HG03354 (cell line): ENCODE data around the gene SNX8.
A peak's percentile ranks its signal among the peaks of the same experiment; 100 is the strongest.

Experiments used
- ATAC-seq: cut with Tn5 transposase; IDR thresholded peaks from one replicate; pipeline ENCODE4 v1.9.1; 2021; ENCODE audit warnings: mild to moderate bottlenecking; ENCODE audit not compliant: unreplicated experiment, poor library complexity, severe bottlenecking

Gene SNX8

DNA sequence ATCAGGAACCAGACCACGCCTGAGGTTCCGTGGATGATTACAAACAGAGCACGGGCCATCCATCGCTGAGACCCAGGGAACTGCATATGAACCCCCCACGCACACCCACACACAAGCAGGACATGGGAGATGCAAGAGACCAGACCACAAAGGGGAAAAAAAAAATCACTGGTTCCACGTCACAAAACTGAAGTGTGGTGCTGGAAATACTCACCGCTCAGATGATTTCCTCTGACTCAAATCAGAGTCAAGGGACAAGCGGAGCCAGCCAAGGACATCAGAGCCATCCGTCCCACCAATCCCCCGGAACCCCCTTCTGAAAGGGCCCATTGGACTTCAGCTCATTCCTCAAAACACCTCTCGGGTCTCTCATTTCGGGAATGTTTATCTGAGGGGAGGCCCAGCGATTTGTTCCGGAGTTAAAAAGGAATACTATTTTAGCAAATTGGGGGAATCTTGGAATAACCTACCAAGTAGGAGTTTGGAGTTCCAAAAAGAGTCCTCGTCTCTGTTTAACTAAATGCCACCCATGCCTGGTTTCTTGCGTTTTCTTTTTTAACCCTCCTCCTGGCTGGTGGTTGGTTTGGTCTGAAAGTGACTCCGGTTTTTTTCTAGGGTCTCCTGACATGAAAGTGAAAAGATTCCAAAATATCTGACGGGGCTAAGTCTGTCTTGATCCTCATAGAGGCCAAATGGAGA is 15.0 kb downstream of the SNX8 start:
- peak; percentile 45 for ATAC-seq

DNA sequence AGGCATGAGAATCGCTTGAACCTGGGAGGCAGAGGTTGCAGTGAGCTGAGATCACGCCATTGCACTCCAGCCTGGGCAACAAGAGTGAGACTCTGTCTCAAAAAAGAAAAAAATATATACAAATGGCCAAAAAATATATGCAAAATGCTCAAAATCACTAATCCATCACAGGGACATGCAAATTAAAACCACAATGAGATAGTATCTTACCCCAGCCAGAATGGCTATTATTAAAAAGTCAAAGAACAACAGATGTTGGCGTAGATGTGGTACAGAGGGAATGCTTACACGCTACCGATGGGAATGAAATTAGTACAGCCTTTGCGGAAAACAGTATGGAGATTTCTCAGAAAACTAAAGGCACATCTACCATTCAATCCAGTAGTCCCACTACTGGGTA is 17.4 kb downstream of the SNX8 start:
- no peak for ATAC-seq

DNA sequence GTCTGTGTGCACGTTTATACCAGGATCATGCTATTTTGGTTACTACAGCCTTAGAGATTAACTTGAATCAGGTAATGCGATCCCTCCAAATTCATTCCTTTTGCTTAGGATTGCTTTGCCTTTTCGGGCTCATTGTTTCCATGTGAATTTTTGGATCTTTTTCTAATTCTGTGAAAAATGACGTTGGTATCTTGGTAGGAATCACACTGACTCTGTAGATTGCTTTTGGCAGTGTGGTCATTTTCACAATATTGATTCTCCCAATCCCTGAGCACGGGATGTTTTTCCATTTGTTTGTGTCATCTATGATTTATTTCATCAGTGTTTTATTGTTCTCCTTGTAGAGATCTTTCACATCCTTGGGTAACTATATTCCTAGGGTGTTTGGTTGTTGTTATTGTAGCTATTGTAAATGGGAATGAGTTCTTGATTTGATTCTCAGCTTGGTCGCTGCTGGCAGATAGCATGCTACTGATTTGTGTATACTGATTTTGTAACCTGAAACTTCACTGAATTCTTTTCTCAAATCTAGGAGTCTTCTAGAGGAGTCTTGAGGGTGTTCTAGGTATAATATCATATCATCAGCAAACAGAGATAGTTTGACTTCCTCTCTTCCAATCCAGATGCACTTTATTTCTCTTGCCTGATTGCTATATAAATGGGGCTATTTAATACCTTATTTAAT is 18.2 kb downstream of the SNX8 start:
- ATAC-seq, result no peak

DNA sequence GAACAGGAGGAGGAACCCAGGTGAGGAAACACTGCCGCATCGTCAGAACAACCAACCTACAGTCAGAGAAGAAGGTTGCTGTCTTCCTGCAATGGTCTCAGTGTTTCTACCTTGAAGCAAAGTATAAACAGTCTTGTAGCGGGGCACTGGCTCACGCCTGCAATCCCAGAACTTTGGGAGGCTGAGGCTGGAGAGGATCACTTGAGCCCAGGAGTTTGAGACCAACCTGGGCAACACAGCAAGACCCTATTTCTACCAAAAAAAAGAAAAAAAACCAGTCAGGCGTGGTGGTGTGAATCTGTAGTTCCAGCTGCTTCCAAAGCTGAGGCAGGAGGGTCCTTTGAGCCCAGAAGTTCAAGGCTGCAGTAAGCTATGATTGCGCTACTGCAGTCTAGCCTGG is 23.4 kb downstream of the SNX8 start:
- ATAC-seq, result no peak

DNA sequence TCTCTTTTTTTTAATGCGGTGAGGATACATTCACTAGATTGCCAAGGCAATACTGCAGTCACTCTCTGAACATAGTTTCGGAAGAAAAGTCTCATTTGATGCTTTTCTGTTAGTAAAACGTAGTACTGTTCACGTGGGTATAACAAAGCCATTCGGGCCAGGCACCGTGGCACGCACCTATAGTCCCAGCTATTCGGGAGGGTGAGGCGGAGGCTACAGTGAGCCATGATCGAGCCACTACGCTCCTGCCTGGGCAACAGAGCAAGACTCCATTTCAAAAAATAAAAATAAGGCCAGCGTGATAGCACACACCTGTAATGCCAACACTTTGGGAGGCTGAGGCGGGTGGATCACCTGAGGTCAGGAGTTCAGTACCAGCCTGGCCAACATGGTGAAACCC is 24.6 kb downstream of the SNX8 start:
- no peak for ATAC-seq

DNA sequence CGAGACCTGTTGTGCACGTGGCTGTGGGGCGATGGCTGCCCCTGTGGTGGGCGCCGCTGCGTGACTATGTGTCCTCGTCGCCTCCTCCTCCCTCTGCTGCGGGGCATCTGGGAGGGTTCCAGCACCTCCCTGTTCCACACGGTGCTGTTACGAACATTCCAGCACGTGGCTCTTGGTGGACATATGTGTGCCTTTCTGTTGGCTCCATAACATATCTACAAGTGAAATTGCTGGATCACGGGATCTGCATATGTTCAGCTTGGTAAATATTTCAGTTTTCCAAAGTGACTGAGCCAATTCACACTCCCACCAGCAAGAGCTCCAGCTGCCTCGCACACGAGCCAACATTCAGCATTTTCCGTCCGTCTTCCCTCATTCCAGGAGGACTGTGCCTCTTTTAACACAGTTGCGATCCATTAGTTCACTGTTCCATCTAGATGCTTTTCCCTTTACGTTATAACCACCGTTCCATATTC is 25.1 kb downstream of the SNX8 start:
- no peak for ATAC-seq

DNA sequence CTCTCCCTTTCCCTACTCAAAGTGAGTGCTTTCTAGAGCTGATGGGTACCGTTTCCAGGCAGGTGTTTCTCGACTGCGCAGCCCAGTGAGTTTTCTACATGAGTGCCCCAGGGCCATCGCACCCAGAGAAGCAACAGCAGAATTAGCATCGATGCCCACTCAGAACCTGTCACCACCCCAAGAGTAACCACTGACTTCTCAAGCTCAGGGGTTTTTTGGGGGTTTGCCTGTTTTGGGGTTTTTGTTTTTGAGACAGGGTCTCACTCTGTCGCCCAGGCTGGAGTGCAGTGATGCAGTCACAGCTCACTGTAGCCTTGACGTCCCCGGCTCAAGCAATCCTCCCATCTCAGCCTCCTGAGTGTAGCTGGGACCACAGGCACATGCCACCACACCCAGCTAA is 25.7 kb downstream of the SNX8 start:
- ATAC-seq, result peak; percentile 81

DNA sequence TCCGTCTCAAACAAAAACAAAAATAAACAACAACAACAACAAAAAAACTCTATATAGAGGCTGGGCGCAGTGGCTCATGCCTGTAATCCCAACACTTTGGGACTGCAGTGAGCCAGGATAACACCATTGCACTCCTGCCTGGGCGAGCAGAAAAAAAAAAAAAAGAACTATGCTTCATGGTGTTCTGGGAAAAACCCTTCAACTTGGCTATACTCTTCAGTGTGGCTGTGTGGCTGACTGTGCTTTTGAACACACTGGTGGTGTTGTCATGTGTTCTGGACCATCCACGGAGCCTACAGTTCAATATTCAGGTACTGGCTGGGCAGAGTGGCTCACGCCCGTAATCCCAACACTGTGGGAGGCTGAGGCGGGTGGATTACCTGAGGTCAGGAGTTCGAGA is 26.5 kb downstream of the SNX8 start:
- no peak for ATAC-seq

DNA sequence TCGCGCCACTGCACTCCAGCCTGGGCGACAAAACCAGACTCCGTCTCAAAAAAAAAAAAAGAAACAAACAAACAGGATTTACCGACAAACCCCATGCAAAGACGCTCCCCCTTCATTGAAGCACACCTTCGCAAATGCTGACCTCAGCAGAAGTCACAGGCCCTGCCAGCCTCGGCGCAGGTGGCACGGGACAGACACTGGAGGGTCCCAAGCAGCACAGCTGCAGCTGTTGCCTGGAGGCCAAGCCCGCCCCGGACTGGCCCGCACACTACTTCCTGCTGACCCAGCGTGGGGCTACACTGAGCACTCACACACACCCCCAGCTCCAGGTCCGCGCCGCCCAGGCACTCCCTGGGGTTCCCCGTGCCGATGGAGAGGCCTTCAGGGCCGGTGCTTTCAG is 31.2 kb downstream of the SNX8 start:
- no peak for ATAC-seq

DNA sequence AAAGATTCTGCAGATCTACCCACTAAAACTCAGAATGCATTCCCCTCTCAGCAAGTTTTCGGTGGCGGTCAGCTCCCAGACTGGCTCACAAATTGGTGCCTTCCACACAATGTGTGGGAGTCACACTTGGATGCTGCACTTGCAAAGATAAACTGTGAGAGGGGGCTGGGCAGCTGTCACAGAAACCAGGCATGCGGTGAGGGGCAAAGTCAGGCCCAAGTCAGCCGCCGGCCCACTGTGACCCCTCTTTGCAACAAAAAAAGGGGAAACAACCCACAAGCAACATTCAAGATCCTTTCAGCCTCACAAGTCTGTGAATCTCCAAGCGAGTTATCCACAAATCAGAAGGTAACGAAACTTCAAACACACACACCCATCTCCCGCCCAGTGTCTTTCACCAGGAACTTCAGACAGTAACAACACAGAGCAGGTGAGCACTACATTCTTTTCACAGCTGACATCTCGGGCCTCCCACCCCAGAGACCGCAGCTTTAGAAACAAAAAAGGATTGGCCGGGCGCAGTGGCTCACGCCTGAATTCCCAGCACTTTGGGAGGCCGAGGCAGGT is 32.0 kb downstream of the SNX8 start:
- no peak for ATAC-seq

DNA sequence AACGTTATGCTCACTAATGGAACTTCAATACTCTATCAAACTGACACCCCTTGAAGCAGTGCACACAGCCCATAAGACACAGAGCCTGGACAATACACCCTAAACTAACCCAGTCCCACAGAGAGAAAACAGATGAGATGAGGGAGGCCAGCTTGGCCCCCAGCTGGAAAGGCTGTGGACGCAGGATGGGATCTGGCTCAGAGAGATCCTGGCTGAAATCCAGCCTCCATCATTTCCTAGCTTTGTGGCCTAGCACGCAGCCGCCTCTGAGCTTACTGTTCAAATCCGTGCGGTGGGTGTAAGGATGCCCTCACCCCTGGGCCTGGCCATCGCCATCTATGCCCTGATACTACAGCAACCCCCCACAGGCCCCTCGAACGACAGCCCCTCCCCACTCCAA is 32.7 kb downstream of the SNX8 start:
- no peak for ATAC-seq

DNA sequence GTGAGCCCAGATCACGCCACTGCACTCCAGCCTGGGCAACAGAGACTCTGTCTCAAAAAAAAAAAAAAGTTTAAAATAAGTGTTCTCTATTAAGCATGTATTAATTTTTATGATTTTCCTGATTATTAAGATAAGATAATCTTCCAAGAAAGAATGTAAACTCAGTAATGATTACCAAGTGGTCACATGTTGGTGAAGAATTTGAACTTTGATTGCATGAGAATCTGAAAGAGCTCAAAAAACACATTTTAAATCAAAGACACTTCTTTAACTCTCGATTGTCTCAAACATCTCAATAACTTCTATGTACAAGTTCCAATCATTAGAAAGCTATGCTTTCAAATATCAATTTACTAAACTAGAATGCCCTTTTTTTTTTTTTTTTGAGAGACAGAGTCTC is 33.8 kb downstream of the SNX8 start:
- ATAC-seq, result no peak

DNA sequence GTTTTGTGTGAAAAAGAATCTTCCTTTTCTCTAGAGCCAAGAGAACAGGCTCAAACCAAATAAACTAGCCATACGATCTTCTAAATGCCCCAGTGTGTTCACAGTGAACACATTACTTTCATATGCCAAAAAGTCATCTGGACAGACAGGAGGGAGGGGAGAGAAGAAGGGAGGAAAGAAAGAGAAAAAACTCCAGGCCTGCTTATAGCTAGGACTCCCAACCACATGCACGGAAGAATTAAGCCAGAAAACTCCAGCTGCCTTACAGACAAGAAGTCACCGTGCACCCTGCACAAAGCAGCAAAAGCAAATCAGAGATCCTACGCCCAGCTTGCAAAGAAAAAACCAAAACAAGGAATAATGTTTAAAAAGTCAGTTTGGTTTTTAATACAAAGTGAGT is 34.3 kb downstream of the SNX8 start:
- ATAC-seq, result no peak

DNA sequence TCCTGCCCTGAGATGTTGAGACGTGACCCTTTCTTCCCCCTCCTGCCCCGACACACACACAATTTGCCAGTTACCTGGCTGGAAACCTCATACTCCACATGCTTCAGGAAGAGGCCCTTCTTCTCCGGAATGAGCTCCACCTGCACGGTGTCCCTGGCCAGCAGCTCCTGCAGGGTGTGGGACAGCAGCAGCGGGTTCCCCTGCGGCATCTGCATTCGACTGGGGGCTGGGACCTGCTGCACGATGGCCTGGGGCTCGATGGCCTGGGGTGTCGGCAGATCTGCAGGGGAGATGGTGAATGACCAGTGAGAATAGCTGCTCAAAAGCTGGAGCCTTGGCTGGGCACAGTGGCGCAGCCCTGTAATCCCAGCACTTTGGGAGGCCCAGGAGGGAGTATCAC is 36.2 kb downstream of the SNX8 start:
- no peak for ATAC-seq

DNA sequence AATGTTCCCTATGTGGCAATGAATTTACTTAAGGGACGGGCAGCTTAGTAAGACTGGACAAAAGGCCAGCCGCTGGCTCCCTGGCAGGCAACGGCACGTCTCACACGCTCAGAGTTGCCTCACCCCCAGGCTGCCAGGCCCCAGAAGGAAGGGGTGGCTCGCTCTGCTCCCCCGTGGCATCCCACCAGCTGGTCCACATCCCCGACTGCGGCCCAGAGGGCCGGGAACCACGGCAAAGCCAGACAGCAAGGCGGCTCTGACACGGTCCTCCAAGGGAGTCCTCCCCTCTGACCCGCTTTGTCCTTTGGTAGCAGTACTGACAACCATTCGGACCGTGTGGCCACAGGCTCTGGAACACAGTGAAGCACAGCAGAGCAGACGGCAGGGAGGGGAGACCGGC is 38.1 kb downstream of the SNX8 start:
- no peak for ATAC-seq

DNA sequence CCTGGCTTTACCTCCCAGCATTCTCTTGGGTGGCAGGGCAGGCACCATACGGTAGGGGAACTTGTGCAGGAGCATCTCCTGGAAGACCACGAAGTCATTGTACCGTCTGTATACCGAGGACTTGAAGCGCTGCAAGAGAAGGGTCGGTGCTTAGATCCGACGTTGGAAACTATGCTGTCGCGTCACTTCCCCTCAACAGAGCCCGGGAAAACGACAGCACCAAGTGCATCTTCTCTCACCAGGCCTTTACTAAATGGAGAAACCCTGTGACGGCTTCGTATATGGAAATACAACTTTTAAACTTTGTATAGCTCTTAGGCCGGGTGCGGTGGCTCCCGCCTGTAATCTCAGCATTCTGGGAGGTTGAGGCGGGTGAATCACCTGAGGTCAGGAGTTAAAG is 39.1 kb downstream of the SNX8 start:
- ATAC-seq, result no peak

DNA sequence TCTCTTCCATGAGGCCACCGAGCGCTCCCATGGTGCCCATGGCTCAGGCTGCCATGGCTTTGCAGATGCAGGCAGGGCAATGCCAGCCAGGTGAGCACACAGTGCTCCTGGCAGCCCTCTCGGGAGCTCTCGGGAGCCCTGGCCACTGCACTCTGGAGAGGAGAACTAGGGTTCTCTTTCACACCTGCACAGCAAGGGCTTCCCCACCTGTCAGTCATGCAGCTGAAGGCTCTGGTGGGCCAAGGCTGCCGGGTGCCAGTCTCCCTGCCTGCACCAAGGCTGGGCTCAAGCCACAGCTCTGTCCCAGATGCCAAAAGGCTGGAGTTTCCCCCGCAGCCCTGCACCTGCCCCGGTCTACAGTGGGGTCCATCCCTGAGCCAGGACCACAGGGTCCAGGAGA is 39.6 kb downstream of the SNX8 start:
- no peak for ATAC-seq

DNA sequence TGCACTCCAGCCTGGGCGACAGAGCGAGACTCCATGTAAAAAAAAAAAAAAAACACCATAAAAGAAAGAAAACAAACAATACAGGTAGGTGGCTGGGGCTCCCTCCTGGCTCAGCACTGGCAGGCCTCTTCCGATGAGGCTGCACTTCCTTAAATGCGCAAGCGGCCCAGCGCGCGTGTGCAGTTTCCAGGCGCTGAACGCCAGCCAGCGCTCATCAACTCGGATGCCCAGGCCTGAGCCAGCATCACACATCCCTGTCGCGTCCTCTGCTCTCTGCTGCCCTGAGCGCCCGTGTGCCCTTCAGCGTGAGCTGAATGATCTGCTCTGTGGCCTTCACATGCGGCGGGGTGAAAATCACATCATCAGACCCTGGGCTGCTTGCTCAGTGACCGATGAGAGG is 40.4 kb downstream of the SNX8 start:
- ATAC-seq, result no peak

DNA sequence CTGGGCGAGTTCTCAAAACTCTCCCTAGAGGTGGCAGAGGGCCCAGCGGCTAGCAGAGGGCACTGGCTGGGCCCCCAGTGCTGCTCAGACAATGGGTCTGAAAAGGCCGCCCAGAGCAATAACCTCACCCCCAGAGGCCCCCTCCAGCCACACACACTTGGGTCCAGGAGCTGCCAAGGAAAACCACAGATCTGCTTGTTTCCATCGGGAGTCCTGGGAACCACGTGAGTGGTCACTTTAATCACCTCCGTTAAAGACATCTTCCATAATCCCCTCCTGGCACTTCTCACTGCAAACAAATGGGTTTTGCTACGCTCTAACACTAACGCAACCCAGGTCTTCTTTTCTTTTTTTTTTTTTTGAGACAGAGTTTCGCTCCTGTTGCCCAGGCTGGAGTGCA is 42.2 kb downstream of the SNX8 start:
- no peak for ATAC-seq

DNA sequence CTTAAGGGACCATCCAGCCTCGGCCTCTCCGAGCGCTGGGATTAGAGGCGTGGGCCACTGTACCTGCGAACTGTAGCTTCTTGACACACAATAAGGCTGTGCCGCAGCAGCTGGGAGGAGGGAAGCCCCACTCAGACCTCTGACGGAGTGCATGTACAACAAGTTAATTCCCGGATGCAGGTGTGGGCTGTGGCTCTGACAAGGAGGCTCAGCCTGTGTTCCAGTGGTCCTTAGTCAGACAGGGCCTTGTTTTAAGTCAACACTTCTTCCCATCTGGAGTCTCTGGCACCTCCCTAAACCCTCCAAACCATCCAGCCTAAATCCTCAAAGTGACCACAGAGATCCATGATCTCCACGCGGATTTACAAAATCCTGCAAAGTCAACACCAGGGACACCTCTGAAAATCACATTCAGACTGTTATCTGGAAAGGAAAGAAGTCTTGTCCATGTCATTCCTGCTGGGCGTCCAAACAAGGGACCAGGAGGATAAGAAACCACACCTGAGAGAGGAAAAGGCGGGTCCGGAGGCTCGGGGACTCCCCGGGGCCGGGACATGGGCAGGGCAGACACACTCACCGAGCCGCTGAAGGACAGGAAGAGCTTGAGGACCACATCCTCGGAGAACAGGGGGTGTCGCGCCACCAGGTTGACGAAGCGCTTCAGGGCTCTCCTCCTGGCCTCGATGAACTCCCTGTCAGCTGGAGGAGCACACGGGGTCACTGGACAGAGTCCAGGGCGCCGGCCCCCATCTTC is 42.8 kb downstream of the SNX8 start:
- no peak for ATAC-seq

DNA sequence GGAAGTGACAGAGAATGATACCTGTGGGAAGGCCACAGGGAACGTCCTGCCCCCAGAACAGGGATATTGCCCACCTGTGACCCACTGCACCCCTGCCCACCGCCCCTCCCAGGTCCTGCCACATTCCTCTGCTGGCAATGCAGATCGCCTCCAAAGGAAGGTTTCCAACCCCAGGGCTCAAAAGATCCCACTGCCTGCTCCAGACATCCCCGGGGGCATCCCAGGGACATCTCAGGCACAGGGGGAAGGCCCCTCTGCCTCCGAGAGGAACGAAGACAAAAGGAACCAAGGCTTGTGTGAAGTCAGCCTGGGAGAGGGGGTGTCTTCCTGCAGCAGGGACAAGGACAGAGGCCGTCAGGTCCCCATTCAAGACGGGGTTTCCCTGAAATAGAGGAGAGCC is 43.7 kb downstream of the SNX8 start:
- no peak for ATAC-seq
